ENCODE data around the gene KLHDC3.

DNA sequence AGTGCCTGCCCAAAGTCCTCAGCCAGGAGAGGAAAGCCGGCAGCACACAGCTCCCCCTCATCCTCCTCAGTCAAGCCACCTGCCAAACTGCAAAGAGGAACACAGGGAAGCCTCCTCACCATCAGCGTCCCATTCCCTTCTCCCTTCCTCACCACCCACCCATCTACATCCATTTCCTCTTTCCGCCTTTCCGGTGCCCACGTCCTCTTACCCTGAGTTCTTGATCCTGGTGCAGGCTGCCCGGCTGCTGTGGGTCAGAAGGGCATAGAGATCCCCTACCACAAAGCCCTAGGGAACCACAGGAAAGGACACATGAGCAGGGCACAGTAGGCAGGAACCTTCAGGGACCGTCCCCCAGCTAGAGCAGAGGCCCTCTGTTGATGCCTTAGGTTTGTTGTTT, 47.5 kb upstream of the KLHDC3 start:
- TF ChIP-seq, protein P1, sequence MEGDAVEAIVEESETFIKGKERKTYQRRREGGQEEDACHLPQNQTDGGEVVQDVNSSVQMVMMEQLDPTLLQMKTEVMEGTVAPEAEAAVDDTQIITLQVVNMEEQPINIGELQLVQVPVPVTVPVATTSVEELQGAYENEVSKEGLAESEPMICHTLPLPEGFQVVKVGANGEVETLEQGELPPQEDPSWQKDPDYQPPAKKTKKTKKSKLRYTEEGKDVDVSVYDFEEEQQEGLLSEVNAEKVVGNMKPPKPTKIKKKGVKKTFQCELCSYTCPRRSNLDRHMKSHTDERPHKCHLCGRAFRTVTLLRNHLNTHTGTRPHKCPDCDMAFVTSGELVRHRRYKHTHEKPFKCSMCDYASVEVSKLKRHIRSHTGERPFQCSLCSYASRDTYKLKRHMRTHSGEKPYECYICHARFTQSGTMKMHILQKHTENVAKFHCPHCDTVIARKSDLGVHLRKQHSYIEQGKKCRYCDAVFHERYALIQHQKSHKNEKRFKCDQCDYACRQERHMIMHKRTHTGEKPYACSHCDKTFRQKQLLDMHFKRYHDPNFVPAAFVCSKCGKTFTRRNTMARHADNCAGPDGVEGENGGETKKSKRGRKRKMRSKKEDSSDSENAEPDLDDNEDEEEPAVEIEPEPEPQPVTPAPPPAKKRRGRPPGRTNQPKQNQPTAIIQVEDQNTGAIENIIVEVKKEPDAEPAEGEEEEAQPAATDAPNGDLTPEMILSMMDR (IDR thresholded peaks at IDR 0.05) = no peak
- TF ChIP-seq POLR2A (IDR thresholded peaks at IDR 0.05) (no peak), EP300 (IDR thresholded peaks at IDR 0.05) (no peak), POLR2AphosphoS5 (IDR thresholded peaks at IDR 0.05) (no peak)

All from suprapubic skin (tissue), 4 donors.